Fibroblast of gingiva (primary cell): ENCODE measurements around the gene CAPNS2.
"Not testable (repeated sequence)": the region's sequence is repeated elsewhere in the genome, so short reads cannot be mapped to it uniquely, and the experiment has no call there.

Experiments used
- DNase-seq: peaks from one replicate; pipeline ENCODE4 v3.0.0-alpha.2; 2011; ENCODE audit warnings: low read depth

The CAPNS2 gene

DNA sequence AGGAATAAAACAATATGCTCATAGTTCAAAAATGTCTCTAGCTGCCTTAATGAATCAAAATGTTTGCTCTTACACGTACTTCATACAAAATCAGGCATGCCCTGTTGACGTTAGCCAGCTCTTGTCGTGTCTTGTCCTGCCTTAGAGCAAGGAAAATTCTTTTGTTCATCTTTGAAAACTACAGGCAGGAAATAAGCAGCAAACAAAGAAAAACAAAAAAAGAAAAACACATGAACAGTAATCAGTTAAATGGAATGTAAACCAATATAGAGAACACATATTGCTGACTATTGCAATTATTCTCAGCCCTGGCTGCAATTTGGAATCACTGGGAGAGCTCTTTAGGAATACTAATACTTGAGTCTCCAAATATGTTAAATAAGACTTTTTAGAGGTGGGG lies 1.7 kb downstream of the CAPNS2 start:
- DNase-seq, result peak; percentile 47

GRCh38 chr16:55569025-55569424 lies 2.5 kb downstream of the CAPNS2 start:
- DNase-seq, result peak; percentile 18

DNA sequence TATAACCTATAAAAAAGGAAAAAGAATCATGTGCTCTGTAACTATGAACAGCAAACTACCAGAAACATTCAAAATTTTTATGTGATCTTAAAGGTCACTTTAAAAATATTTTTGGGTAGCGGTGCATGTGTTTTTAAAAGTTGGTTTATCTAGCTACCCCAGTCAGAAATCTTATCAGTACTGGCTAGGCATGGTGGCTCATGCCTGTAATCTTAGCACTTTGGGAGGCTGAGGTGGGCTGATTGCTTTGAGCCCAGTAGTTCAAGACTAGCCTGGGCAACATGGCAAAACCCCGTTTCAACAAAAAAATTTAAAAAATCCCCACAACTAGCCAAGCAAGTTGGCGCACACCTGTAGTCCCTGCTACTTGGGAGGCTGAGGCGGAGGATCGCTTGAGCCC lies 3.7 kb downstream of the CAPNS2 start:
- no peak for DNase-seq

GRCh38 chr16:55571191-55571897 lies 4.9 kb downstream of the CAPNS2 start:
- no peak for DNase-seq

DNA sequence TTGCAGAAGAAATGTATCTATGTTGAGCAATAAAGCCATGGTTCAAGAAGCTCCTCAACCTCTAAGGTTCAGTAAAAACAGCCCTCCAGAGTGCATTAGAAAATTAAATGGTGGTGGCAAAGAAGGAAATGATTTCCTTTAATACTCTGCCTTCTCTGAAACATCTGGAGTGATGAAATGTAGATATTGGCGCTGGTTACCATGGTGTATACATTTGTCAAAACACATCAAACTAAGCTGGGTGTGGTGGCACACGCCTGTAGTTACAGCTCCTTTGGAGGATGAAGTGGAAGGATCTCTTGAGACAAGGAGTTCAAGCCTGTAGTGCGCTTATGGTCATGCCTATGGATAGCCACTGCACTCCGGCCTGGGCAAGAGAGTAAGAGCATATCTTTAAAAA lies 6.0 kb downstream of the CAPNS2 start:
- DNase-seq, result peak; percentile 86

GRCh38 chr16:55574811-55575210 lies 8.3 kb downstream of the CAPNS2 start:
- no peak for DNase-seq

GRCh38 chr16:55575496-55575895 lies 9.0 kb downstream of the CAPNS2 start:
- DNase-seq, result no peak

- no peak for DNase-seq
Observed at GRCh38 chr16:55576384-55576783, 9.9 kb downstream of the CAPNS2 start.

DNA sequence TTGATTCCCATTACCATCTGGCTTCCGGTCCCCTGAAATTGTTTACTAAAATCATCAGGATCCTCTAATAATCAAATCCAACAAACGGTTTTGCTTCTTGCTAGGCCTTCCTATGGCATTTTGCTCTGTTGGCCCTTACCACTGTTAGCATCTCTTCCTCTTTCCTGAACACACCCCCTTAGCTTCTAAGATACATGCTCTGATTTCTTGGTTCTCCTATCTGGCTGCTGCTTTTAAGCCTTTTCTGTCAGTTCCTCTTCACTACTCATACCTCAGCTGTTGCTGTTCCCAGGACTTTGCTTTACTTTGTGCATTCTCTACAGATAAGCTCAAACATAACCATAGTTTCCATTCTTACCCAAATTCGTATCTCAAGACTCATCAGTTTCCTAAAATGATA lies 11.4 kb downstream of the CAPNS2 start:
- no peak for DNase-seq

- no peak for DNase-seq
Observed at GRCh38 chr16:55585631-55586030, 19.1 kb downstream of the CAPNS2 start.

DNA sequence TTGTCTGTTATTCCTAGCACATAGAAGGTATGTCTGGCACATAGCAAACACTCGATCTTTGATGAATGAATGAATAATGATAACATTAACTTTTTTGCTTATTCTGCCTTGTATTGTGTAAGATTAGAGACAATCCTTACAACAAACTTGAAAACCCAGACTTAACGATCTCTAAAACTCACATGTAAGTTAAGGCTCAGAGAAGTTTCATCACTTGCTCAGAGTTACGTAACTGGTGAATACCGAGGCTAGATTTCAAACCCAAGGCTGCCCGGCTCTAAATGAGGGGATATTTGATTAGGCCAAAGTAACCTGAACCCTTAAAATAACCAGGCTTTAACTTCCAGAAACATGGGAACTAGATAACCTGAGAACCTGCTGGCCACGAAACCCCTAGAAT lies 22.3 kb downstream of the CAPNS2 start:
- DNase-seq, result no peak

DNA sequence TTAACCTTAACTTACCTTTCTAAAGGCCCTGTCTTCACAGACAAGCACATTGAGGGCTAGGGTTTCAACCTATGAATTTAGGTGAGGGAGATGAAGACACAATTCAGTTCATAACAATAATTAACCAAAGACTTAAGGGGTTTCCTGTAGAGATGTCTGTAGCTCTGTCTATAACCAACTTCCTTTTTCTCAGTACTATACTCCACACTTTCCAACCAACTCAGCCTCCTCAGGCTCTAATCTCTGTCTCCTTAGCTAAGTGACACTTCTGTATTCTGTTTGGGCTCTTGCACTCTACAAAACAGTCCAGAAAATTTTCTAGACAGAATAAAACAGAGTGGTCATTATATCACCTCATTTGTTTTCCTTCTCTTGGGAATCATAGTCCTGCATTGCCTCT lies 25.8 kb downstream of the CAPNS2 start:
- no peak for DNase-seq

DNA sequence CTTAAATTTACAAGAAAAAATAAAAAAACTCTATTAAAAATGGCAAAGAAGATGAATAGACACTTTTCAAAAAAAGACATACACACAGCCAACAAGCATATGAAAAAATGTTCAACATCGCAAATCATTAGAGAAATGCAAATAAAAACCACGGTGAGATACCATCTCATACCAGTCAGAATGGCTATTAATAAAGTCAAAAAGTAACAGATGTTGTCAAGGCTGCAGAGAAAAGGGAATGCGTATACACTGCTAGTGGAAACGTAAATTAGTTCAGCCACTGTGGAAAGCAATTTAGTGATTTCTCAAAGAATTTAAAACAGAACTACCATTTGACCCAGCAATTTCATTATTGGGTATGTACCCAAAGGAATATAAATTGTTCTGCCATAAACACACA lies 31.4 kb downstream of the CAPNS2 start:
- DNase-seq, result no peak

DNA sequence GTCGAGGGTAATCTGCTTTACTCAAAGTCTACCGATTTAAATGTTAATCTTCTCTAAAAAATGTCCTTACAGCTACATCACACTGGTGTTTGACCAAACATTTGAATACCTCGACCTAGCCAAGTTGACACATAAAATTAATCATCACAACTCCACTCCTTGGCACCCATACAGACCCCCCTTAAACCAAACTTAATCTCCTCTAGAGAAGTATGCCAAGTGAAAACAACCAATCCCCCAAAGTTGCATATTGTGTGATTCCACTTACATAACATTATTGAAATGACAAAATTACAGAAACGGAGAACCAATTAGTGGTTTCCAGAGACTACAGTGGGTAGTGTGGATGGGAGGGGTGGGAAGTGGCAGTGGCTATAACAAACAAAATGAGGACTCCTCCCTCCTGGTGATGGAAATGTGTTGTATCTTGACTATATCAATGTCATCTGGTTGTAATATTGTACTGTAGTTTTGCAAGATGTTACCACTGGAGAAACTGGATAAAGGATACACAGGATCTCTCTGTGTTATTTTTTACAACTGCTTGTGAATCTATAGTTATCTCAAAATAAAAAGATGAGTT lies 39.4 kb downstream of the CAPNS2 start:
- peak; percentile 53 for DNase-seq

DNA sequence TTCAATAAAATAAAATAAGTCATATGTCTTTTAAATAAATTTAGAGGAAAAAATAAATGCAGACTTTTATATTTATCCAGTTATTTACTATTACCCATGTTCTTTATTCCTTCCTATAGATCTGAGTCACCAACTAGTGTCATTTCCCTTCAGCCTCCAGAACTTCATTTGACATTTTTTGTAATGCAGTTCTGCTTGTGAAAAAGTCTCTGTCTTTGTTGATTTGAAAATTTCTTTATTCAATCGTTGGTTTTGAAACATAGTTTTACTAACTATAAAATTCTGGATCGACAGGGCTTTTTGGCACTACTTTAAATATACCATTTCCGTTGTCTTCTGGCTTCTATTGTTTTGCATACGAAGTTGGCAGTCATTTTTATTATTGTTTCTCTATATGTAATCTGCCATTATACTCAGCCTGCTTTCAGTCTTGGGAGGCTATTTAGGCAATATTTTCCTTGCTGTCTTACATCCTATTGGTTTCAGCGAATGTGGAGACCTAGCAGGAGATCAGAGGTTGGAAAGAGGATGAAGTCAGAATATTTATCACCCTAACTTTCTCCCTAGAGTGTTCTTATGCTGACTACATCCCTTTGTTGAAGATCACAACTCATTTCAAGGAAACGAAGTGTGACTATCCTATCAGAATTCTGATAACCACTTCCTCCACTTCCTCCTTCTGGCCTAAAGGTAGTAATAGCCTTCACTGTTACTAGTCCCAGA lies 47.3 kb downstream of the CAPNS2 start:
- no peak for DNase-seq

- DNase-seq, result no peak
Observed at GRCh38 chr16:55615071-55615470, 48.6 kb downstream of the CAPNS2 start.

DNA sequence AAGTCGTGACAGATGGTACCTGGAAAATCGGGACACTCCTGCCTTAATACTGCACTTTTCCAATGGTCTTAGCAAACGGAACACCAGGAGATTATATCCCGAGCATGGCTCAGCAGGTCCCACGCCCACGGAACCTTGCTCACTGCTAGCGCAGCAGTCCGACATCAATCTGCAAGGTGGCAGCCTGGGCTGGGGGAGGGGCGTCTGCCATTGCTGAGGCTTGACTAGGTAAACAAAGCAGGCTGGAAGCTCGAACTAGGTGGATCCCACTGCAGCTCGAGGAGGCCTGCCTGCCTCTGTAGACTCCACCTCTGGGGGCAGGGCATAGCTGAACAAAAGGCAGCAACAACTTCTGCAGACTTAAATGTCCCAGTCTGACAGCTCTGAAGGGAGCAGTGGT lies 49.2 kb downstream of the CAPNS2 start:
- not testable (repeated sequence) for DNase-seq
